HEK293 (cell line): Measurements from ENCODE around the gene ADRA2C.

Experiments used
- TCF7L2 ChIP-seq: IDR thresholded peaks from 2 replicates; pipeline ENCODE4 v1.6.1; 2011; ENCODE audit warnings: low read depth, mild to moderate bottlenecking, inconsistent platforms, low read length, moderate library complexity, borderline replicate concordance
- ZFP41 ChIP-seq: fragments of 450-650 bp; formaldehyde crosslinking; IDR thresholded peaks from 2 replicates; pipeline ENCODE4 v1.5.1; 2016; ENCODE audit warnings: missing biosample characterization, missing genetic modification characterization, borderline replicate concordance

DNA sequence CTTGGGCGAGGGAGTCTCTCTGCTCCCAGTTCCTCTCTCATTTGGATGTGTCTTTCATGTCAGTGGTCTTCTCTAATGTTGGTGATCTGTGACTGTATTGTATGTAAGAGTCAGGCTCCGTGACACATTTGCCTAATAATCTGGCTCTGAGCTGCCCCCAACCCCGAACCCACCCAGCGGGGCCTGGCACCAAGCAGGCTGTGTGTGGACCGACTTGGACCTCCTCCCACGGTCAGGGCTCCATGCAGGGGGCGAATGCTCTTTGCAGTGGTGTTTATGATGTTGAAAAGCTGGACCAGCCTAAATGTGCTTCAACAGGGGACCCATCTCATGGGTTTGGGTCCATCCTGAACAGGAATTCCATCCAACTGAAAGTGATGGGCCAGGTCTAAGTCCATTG is 47.0 kb upstream of the ADRA2C start:
- TF ChIP-seq ZFP41 (tag by site-specific recombination) = no peak
- TF ChIP-seq TCF7L2 = no peak
